Neural cell (in vitro differentiated cells): ENCODE measurements around the gene CACNA1C.

Source experiments
- CTCF ChIP-seq: fragments of 450-650 bp; IDR thresholded peaks from 2 replicates; pipeline ENCODE4 v1.5.1; 2014; ENCODE audit warnings: antibody characterized with exemption, mild to moderate bottlenecking, moderate library complexity; ENCODE audit not compliant: poor library complexity, severe bottlenecking
- EP300 ChIP-seq: fragments of 450-650 bp; conservative IDR thresholded peaks from 2 replicates; pipeline ENCODE4 v1.6.1; 2014; ENCODE audit warnings: antibody characterized with exemption, mild to moderate bottlenecking, moderate library complexity; ENCODE audit not compliant: poor library complexity, severe bottlenecking
- EZH2 ChIP-seq: fragments of 200-600, 300-800 bp; shearing (Covaris generic), sonication (generic); IDR thresholded peaks from 2 replicates; pipeline ENCODE4 v1.6.1; 2014; ENCODE audit warnings: antibody characterized with exemption, low read length, borderline replicate concordance, mild to moderate bottlenecking; ENCODE audit not compliant: insufficient read depth, poor library complexity, severe bottlenecking
- MXI1 ChIP-seq: fragments of 450-650 bp; conservative IDR thresholded peaks from 2 replicates; pipeline ENCODE4 v1.6.1; 2014; ENCODE audit warnings: antibody characterized with exemption, mild to moderate bottlenecking; ENCODE audit not compliant: poor library complexity, severe bottlenecking
- POLR2AphosphoS5 ChIP-seq: IDR thresholded peaks from 2 replicates; pipeline ENCODE4 v1.6.1; 2012
- SMC3 ChIP-seq: fragments of 450-650 bp; conservative IDR thresholded peaks from 2 replicates; pipeline ENCODE4 v1.6.1; 2014; ENCODE audit warnings: antibody characterized with exemption, mild to moderate bottlenecking, moderate library complexity; ENCODE audit not compliant: poor library complexity

- no peak for TF ChIP-seq CTCF
- no peak for TF ChIP-seq POLR2AphosphoS5
- TF ChIP-seq EZH2, result no peak
- TF ChIP-seq EP300, result no peak
- no peak for TF ChIP-seq SMC3
- no peak for TF ChIP-seq MXI1
Measured at GRCh38 chr12:2650261-2651067, 597.7 kb downstream of the CACNA1C start.
